ENCODE results near the gene PTPRG. TPM values are rescaled to one million over a fixed set of nuclear protein-coding genes. Genes with fewer than 3 reads are reported as not detected.

The PTPRG gene
- total RNA-seq, 4 donors from 2014 or later = 11.0 to 18.5 (median 14.9) TPM

GRCh38 chr3:61866961-61867461 is 305.6 kb downstream of the PTPRG start:
- H3K4me1 ChIP-seq = no peaks in the 10 kb centered on the region
- 97% methylated on average over 6 of the region's 7 CpGs for WGBS
- no peaks in the 10 kb centered on the region for H3K27me3 ChIP-seq
- DNase-seq (ENCODE audit: low spot score in 2 of 2) = no peak
- H3K27ac ChIP-seq = no peak overlapping the region
- no peak for TF ChIP-seq POLR2AphosphoS5 (IDR thresholded peaks at IDR 0.05)
- TF ChIP-seq POLR2A (IDR thresholded peaks at IDR 0.05) = no peak
- no peak for TF ChIP-seq EP300 (IDR thresholded peaks at IDR 0.05)
- no peak for TF ChIP-seq CTCF (IDR thresholded peaks at IDR 0.05)
- H3K36me3 ChIP-seq = no peaks in the 10 kb centered on the region
- H3K9me3 ChIP-seq = no peaks in the 10 kb centered on the region
- H3K4me3 ChIP-seq = no peak overlapping the region

GRCh38 chr3:61868499-61868898 is 307.1 kb downstream of the PTPRG start:
- no peaks in the 10 kb centered on the region for H3K4me1 ChIP-seq
- no peak for DNase-seq (ENCODE audit: low spot score in 2 of 2)
- TF ChIP-seq POLR2A (IDR thresholded peaks at IDR 0.05) (no peak), CTCF (IDR thresholded peaks at IDR 0.05) (no peak), POLR2AphosphoS5 (IDR thresholded peaks at IDR 0.05) (no peak), EP300 (IDR thresholded peaks at IDR 0.05) (no peak)
- no peak overlapping the region for H3K4me3 ChIP-seq
- no peaks in the 10 kb centered on the region for H3K36me3 ChIP-seq
- H3K27me3 ChIP-seq = no peaks in the 10 kb centered on the region
- no peak overlapping the region for H3K27ac ChIP-seq
- H3K9me3 ChIP-seq = no peaks in the 10 kb centered on the region
- WGBS = 88% methylated on average over 1 of the region's 1 CpG

GRCh38 chr3:61869371-61869770 is 308.0 kb downstream of the PTPRG start:
- DNase-seq (ENCODE audit: low spot score in 2 of 2) = no peak
- Histone ChIP-seq H3K4me3 (no peak overlapping the region), H3K36me3 (no peaks in the 10 kb centered on the region), H3K27me3 (no peaks in the 10 kb centered on the region), H3K27ac (no peak overlapping the region), H3K4me1 (no peaks in the 10 kb centered on the region), H3K9me3 (no peaks in the 10 kb centered on the region)
- TF ChIP-seq CTCF (IDR thresholded peaks at IDR 0.05) (no peak), POLR2AphosphoS5 (IDR thresholded peaks at IDR 0.05) (no peak), EP300 (IDR thresholded peaks at IDR 0.05) (no peak), POLR2A (IDR thresholded peaks at IDR 0.05) (no peak)
- 88% methylated on average over 6 of the region's 6 CpGs for WGBS

- WGBS = 90% methylated on average over 2 of the region's 2 CpGs
- Histone ChIP-seq H3K9me3 (no peaks in the 10 kb centered on the region), H3K27ac (no peak overlapping the region), H3K27me3 (no peaks in the 10 kb centered on the region), H3K4me1 (no peaks in the 10 kb centered on the region), H3K36me3 (no peaks in the 10 kb centered on the region), H3K4me3 (no peak overlapping the region)
- TF ChIP-seq CTCF (IDR thresholded peaks at IDR 0.05) = no peak
- no peak for TF ChIP-seq POLR2A (IDR thresholded peaks at IDR 0.05)
- TF ChIP-seq EP300 (IDR thresholded peaks at IDR 0.05) = no peak
- no peak for DNase-seq (ENCODE audit: low spot score in 2 of 2)
Measured at GRCh38 chr3:61871644-61872043, 310.3 kb downstream of the PTPRG start.

- H3K4me3 ChIP-seq = no peak overlapping the region
- H3K9me3 ChIP-seq = no peaks in the 10 kb centered on the region
- peaks cover 2% of the 10 kb centered on the region for H3K4me1 ChIP-seq
- WGBS = 67% methylated on average over 5 of the region's 5 CpGs
- no peak for DNase-seq (ENCODE audit: low spot score in 2 of 2)
- no peaks in the 10 kb centered on the region for H3K36me3 ChIP-seq
- H3K27ac ChIP-seq = no peak overlapping the region
- TF ChIP-seq CTCF (IDR thresholded peaks at IDR 0.05) (no peak), EP300 (IDR thresholded peaks at IDR 0.05) (no peak), POLR2A (IDR thresholded peaks at IDR 0.05) (no peak), POLR2AphosphoS5 (IDR thresholded peaks at IDR 0.05) (no peak)
- H3K27me3 ChIP-seq = no peaks in the 10 kb centered on the region
Measured at GRCh38 chr3:61872077-61872706, 310.8 kb downstream of the PTPRG start.

Measured in suprapubic skin (tissue), 4 donors.